ENCODE measurements around the gene GAA. TPM values are rescaled to one million over a fixed set of nuclear protein-coding genes. Genes with fewer than 3 reads are reported as not detected.

GAA gene
- total RNA-seq, 3 donors from 2014 or later, result 40.6 to 80.3 (median 56.5) TPM

DNA sequence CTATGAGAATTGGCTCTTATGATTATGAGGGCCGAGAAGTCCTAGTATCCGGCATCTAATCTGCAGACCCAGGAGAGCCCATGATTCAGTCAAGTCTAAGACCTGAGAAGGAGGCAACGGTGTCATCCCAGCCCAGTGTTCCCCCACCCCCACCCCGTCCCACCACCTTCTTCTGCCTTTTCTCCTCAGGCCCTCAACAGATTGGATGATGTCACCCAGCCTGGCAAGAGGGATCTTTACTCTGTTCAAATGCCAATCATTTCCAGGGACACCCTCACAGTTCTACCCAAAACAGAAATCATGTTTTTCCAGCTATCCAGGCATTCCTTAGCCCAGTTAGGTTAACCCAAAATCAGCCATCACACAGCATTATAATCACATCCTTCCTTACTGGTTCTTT is 10.0 kb upstream of the GAA start:
- intact Hi-C loops (cut with DNase I; ENCODE audit: low total_unique reads), result no loop called here
- Histone ChIP-seq H3K36me3 (no peaks in the 10 kb centered on the region), H3K27ac (no peak overlapping the region), H3K9me3 (no peaks in the 10 kb centered on the region), H3K4me3 (no peak overlapping the region), H3K4me1 (no peaks in the 10 kb centered on the region), H3K27me3 (no peaks in the 10 kb centered on the region)
- no peak for DNase-seq (ENCODE audit: low spot score in 2 of 2)
- no peak for TF ChIP-seq POLR2AphosphoS5 (IDR thresholded peaks at IDR 0.05)
- TF ChIP-seq, protein P1, sequence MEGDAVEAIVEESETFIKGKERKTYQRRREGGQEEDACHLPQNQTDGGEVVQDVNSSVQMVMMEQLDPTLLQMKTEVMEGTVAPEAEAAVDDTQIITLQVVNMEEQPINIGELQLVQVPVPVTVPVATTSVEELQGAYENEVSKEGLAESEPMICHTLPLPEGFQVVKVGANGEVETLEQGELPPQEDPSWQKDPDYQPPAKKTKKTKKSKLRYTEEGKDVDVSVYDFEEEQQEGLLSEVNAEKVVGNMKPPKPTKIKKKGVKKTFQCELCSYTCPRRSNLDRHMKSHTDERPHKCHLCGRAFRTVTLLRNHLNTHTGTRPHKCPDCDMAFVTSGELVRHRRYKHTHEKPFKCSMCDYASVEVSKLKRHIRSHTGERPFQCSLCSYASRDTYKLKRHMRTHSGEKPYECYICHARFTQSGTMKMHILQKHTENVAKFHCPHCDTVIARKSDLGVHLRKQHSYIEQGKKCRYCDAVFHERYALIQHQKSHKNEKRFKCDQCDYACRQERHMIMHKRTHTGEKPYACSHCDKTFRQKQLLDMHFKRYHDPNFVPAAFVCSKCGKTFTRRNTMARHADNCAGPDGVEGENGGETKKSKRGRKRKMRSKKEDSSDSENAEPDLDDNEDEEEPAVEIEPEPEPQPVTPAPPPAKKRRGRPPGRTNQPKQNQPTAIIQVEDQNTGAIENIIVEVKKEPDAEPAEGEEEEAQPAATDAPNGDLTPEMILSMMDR (IDR thresholded peaks at IDR 0.05), result no peak
- TF ChIP-seq POLR2A (IDR thresholded peaks at IDR 0.05), result no peak

GRCh38 chr17:80092959-80093358 is 8.4 kb upstream of the GAA start:
- no peaks in the 10 kb centered on the region for H3K9me3 ChIP-seq
- intact Hi-C loops (cut with DNase I; ENCODE audit: low total_unique reads), result no loop called here
- H3K27ac ChIP-seq, result no peak overlapping the region
- no peaks in the 10 kb centered on the region for H3K4me1 ChIP-seq
- TF ChIP-seq POLR2A (IDR thresholded peaks at IDR 0.05) (no peak), POLR2AphosphoS5 (IDR thresholded peaks at IDR 0.05) (no peak)
- TF ChIP-seq, protein P1 (IDR thresholded peaks at IDR 0.05), result no peak
- no peaks in the 10 kb centered on the region for H3K36me3 ChIP-seq
- no peak for DNase-seq (ENCODE audit: low spot score in 2 of 2)
- no peaks in the 10 kb centered on the region for H3K27me3 ChIP-seq
- H3K4me3 ChIP-seq, result no peak overlapping the region

DNA sequence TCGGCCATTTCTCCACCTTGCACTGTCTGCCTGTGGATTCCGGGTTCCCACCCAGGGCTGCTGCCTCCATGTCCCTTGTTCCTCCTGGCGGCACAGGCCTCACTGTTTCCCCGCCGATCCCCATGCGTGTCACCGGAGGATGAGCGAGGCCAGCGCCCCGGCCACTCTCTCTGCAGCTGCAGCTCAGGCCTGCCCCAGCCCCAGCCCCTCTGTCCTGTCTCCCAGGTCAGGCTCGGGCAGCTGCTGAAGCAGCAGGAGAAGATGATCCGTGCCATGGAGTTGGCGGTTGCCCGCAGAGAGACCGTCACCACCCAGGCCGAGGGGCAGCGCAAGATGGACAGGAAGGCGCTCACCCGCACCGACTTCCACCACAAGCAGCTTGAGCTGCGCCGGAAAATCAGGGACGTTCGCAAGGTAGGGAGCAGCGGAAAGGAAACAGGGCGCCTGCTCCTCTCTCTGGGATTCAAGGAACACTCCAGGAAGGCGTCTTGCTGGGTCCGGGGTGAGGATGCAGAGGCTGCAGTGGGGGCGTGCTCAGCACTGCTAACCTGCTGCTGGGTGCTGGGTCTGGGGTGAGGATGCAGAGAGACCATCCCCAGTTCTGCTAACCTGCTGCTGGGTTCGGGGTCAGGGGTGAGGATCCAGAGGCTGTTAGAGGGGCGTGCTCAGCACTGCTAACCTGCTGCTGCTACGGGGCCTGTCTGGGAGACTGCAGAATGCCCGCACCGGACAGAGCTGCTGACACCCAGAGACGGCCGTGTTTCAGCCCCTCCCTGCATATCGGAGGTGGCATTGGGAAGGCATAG is 6.1 kb upstream of the GAA start:
- Histone ChIP-seq H3K27me3 (no peaks in the 10 kb centered on the region), H3K9me3 (no peaks in the 10 kb centered on the region), H3K4me1 (no peaks in the 10 kb centered on the region), H3K27ac (no peak overlapping the region), H3K4me3 (no peak overlapping the region), H3K36me3 (no peaks in the 10 kb centered on the region)
- DNase-seq (ENCODE audit: low spot score in 2 of 2), result no peak
- TF ChIP-seq POLR2AphosphoS5 (IDR thresholded peaks at IDR 0.05) (no peak), POLR2A (IDR thresholded peaks at IDR 0.05) (no peak)
- TF ChIP-seq, protein P1 (IDR thresholded peaks at IDR 0.05), result no peak
- intact Hi-C loops (cut with DNase I; ENCODE audit: low total_unique reads), result no loop called here

GRCh38 chr17:80095844-80096475 is 5.4 kb upstream of the GAA start:
- no peak for TF ChIP-seq POLR2AphosphoS5 (IDR thresholded peaks at IDR 0.05)
- no peak for TF ChIP-seq POLR2A (IDR thresholded peaks at IDR 0.05)
- TF ChIP-seq, protein P1 (IDR thresholded peaks at IDR 0.05), result no peak
- no peak overlapping the region for H3K4me3 ChIP-seq
- intact Hi-C loops (cut with DNase I; ENCODE audit: low total_unique reads), result no loop called here
- H3K4me1 ChIP-seq, result peaks cover 0 to 1% of the 10 kb centered on the region in 2 donors
- H3K9me3 ChIP-seq, result no peaks in the 10 kb centered on the region
- no peak for DNase-seq (ENCODE audit: low spot score in 2 of 2)
- H3K27ac ChIP-seq, result no peak overlapping the region
- H3K36me3 ChIP-seq, result no peaks in the 10 kb centered on the region
- no peaks in the 10 kb centered on the region for H3K27me3 ChIP-seq

GRCh38 chr17:80096561-80097021 is 4.8 kb upstream of the GAA start:
- Histone ChIP-seq H3K27ac (no peak overlapping the region), H3K4me1 (peaks cover 0 to 4% of the 10 kb centered on the region in 2 donors), H3K36me3 (no peaks in the 10 kb centered on the region), H3K27me3 (no peaks in the 10 kb centered on the region), H3K9me3 (no peaks in the 10 kb centered on the region), H3K4me3 (no peak overlapping the region)
- intact Hi-C loops (cut with DNase I; ENCODE audit: low total_unique reads), result no loop called here
- DNase-seq (ENCODE audit: low spot score in 2 of 2), result no peak
- TF ChIP-seq POLR2AphosphoS5 (IDR thresholded peaks at IDR 0.05) (no peak), POLR2A (IDR thresholded peaks at IDR 0.05) (no peak)
- TF ChIP-seq, protein P1 (IDR thresholded peaks at IDR 0.05), result no peak

Data from breast epithelium (tissue), 4 donors.